Amniotic stem cell (primary cell): ENCODE measurements around the gene ELOVL6.
A peak's percentile ranks its signal among the peaks of the same experiment; 100 is the strongest.
"Not testable (repeated sequence)": the region's sequence is repeated elsewhere in the genome, so short reads cannot be mapped to it uniquely, and the experiment has no call there.

ENCODE experiments used
- DNase-seq: peaks from one replicate; lab custom pipeline; 2025; lab: John Stamatoyannopoulos, UW

ELOVL6 gene

GRCh38 chr4:110196871-110197528 lies 1.4 kb downstream of the ELOVL6 start:
- DNase-seq, result peak; percentile 40

GRCh38 chr4:110196206-110196870 lies 2.1 kb downstream of the ELOVL6 start:
- DNase-seq, result peak; percentile 12

GRCh38 chr4:110195561-110196205 lies 2.7 kb downstream of the ELOVL6 start:
- DNase-seq, result no peak

GRCh38 chr4:110193822-110194761 lies 4.3 kb downstream of the ELOVL6 start:
- peak; percentile 50 for DNase-seq

- DNase-seq, result not testable (repeated sequence)
Measured at GRCh38 chr4:110193287-110193686, 5.1 kb downstream of the ELOVL6 start.

GRCh38 chr4:110190249-110190648 lies 8.2 kb downstream of the ELOVL6 start:
- DNase-seq, result no peak

GRCh38 chr4:110188113-110188512 lies 10.3 kb downstream of the ELOVL6 start:
- DNase-seq, result no peak

GRCh38 chr4:110184791-110185155 lies 13.6 kb downstream of the ELOVL6 start:
- DNase-seq, result no peak

GRCh38 chr4:110184140-110184790 lies 14.2 kb downstream of the ELOVL6 start:
- no peak for DNase-seq

GRCh38 chr4:110183643-110184042 lies 14.8 kb downstream of the ELOVL6 start:
- no peak for DNase-seq

GRCh38 chr4:110183058-110183457 lies 15.4 kb downstream of the ELOVL6 start:
- no peak for DNase-seq

GRCh38 chr4:110181890-110182289 lies 16.5 kb downstream of the ELOVL6 start:
- DNase-seq, result no peak

- DNase-seq, result no peak
Measured at GRCh38 chr4:110175634-110176033, 22.8 kb downstream of the ELOVL6 start.

GRCh38 chr4:110172972-110173371 lies 25.4 kb downstream of the ELOVL6 start:
- DNase-seq, result no peak

GRCh38 chr4:110171971-110172370 lies 26.4 kb downstream of the ELOVL6 start:
- no peak for DNase-seq

GRCh38 chr4:110170861-110171260 lies 27.6 kb downstream of the ELOVL6 start:
- no peak for DNase-seq

GRCh38 chr4:110165382-110166286 lies 32.8 kb downstream of the ELOVL6 start:
- no peak for DNase-seq

GRCh38 chr4:110164856-110165255 lies 33.6 kb downstream of the ELOVL6 start:
- DNase-seq, result no peak

- peak; percentile 10 for DNase-seq
Measured at GRCh38 chr4:110164251-110164650, 34.2 kb downstream of the ELOVL6 start.

GRCh38 chr4:110163327-110164069 lies 34.9 kb downstream of the ELOVL6 start:
- peak; percentile 12 for DNase-seq
